HL-60 (cell line): ENCODE data around the gene TMPRSS9.

Experiments used
- CTCF ChIP-seq: IDR thresholded peaks from one replicate; pipeline ENCODE4 v1.5.1; 2011; ENCODE audit warnings: low read length, control low read depth, inconsistent platforms; ENCODE audit not compliant: insufficient read depth
- GABPA ChIP-seq: IDR thresholded peaks from 2 replicates; pipeline ENCODE4 v1.6.1; 2012; ENCODE audit warnings: low read depth

DNA sequence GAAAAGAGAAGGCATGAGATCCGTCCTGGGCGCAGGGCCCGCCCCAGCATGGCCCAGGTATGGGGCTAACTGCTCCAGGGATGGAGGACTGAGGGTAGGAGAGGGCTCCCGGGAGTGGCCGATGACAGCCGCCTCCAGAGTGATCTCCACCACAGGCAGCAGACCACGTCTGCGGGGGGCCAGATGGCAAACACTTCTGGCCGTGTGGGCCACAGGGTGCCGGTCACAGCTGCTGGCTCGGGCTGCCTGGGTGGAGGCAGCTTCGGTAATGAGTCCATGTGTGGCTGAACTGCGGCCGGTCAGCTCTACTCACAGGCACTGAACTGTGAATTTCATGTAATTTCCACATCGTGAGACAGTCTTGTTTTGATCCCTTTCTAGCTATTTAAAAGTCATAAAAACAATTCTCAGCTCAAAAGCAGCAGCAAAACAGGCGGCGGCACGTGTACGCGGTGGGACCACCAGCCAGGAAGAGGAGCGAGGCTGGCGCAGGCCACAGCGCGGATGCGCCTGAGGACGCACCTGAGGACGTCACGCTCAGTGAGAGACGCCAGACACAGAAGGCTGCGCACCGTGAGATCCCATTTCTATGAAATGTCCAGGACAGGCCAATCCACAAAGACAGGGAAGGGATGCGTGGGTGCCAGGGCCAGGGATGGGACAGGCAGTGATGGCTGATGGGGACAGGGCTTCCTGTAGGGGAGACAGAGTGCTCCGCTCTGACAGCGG lies 35.7 kb upstream of the TMPRSS9 start:
- TF ChIP-seq CTCF (no peak), GABPA (no peak)
